ENCODE data around the gene ATXN7L1.
A peak's percentile ranks its signal among the peaks of the same experiment; 100 is the strongest.

The ATXN7L1 gene

DNA sequence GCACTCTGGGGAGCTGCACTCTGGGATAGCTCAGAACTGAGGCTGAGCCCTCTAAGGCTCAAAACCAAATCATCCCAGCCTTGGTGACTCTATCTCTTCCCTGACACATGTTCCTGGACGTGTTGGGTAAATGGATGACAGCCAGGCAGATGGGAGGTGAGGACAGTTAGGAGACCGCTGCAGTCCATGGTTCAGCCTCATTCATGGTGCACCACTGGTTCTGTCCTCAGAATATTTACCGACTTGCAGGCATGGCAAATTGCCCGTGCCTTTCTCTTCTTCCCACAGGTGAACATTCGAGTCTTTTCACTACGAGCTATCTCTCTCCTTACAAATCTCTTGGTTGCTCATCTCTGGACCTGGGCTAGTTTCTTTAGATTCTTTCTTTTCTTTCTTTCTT, 214.8 kb downstream of the ATXN7L1 start:
- DNase-seq: no peak

DNA sequence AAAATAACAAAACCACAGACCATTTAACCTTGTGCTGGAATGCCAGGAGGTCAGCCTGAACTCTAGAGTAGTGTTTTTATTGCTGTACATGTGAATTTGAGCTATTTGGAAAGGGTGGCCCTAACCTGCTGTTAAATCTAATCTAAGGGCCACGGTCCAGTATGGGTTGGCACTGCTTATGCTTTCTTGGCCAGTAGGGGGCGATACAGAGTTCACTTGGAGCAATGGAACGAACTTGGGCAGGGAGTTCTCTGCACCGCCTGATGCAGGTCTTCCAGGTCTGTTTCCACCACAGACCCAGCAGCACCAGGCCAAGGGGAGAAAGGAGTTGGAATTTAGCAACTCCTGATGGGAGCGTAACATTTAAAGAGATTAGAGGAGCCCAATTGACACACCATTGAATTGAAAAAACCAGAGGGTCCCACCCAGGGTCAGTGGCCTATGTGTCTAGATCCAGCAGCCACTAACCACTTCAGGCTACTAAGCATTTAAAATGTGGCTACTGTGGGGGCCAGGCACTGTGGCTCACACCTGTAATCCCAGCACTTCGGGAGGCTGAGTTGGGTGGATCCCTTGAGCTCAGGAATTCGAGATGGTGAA, 219.4 kb downstream of the ATXN7L1 start:
- no peak for DNase-seq

DNA sequence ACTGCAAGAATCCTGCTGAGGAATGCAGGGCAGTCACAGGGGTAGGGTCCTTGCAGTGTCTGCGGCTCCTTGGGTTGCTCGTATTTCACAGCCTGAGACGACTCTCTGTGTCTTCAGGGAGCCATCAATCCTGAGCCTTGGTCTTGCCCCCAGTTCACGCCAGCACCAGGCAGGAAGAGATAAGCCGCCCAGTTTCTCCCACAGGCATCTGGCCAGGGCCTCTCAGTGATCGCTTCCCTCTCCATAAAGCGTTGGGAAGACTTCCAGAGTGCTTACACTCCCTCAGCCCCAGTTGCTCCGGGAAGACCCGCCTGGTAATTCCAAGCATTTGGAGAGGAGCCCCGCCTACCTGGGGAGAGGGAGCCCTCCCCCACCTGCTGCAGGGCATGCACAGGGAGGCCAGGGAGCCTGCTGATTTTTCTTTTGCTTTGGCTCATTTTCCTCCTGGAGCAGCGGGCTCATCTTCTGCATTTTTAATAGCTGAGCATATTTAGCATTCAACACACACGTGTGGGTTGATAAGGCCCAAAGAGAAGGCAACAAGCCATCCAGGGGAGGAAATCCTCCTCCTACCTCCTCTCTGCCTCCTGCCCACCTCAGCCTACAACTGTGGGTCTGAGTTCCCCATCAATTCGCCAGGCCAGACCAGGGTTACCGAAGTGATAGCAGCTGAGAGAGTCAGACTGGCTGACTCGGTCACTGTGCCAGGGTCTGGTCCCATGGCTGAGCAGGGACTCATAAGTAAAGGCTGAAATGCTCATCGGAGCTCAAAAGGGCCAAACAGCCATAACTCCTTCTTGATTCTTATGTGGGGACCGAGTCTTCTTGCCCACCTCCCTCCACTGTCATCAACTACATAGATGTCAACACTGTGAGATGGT, 220.7 kb downstream of the ATXN7L1 start:
- no peak for DNase-seq

DNA sequence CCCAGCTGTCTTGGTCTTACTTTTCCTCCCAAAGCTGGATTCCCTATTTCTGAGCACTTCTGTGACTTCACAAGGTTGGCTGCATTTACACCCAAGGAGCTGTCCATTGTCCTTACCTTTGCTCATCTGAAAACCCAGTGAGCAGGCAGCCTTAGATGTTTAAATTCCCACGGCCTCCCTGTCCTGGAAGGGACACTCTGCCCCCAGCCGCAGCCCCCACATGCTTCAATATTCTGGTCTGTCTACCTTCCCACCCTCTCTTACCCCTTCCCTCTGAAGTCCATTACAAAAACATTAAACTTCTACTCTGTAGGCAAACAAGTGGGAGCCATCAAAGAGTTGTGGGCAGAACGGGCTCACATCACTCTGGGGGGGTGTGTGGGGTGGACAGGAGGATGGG, 221.3 kb downstream of the ATXN7L1 start:
- no peak for DNase-seq

DNA sequence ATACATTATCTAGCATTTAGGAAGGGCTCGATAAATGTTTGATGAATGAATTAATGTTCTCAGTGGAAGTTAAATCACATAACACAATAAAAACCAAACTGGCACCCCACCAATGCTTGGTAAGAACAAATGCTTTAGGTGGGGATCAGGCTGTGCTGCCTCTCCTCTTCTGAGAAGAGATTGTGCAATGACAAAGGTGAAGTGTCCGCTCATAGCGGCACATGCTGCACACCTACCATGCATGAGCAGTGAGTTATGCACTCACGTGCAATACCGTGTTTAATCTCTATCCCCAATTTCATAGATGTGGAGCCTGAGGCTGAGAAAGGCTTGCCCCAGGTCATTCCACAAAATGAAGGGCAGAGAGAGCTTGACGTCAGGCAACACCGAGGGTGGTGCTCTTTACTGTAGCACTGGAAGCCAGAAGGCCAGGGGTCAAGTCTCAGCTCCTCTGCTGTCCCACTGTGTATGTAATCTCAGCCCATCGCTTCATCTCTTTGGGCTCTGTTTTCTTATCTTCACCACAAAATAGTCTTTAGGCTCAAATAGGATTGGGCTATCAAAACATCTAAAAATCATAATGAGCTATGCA, 222.2 kb downstream of the ATXN7L1 start:
- no peak for DNase-seq

DNA sequence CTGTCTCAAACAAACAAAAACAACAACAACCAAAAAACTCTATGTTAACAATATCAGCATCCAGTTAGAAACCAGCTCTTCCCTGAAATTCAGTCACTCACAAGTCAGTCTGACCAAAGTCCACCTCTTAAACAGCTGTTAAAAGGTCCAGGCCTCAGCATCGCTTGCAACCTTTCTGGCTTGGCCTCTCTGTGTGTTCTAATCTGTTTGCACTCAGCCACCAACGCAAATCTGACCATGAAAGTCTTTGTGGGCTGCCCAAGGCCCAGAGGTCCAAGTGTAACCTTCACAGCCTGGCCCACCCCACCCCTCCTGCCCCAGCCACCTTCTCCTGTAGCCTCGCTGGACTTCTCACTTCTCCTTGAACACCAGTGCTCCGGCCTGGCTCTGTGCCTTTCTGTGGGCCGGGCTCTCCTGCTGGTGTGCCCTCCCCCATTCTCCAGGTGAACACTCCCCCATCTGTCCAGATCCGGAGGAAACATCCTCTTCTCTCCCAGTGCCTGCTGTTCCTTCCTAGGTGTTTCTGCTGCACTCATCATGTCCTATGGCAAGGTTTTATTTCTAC, 222.9 kb downstream of the ATXN7L1 start:
- no peak for DNase-seq

DNA sequence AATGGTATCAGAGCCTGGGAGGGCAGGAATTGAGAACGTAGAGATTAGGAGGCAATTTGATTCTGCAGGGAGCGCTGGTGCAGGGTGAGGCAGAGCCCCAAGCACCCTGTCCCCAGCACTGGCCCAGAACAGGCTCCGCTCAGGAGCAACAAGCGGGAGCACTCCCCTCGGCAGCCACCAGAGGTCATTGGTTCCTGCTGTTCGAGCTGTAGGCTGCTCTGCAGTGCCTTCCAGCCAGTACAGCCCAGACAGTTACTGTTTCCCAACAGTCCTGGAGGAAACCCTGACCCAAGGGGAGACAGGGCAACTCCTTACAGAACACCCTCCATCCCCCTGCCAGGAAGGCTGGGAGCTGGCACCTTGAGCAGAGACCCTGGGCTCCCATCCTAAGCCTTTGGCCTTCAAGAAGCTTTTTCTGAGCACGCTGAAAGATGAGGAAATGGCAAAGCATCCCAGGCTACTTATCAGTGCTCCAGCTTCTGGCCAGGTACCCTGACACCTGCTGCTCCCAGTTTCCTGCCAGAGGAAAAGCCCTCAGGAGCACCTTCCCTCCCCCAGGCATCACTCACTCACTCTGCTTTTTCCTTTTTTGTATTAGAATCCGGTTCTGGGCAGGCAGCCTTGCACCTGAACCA, 223.9 kb downstream of the ATXN7L1 start:
- DNase-seq: peak; percentile 42

DNA sequence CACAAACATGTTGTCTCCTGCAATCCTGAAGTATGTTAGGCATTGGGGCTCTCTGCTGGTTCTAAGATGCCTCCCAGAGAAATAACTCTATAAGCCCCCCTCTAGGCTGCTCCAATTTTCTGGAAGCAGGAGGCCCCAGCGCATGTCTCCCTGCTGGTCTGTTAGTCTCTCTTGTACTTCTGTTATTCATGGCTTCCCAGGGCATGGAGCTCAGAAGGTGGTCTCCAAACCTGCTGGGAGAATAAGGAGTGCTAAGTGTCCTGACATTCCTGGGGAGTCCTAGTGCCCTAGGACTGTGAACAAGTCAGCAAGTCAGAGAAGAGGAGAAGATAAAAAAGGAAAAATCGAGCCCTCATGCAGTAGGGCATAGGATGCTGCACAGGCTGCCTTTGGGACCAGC, 224.6 kb downstream of the ATXN7L1 start:
- DNase-seq: no peak

DNA sequence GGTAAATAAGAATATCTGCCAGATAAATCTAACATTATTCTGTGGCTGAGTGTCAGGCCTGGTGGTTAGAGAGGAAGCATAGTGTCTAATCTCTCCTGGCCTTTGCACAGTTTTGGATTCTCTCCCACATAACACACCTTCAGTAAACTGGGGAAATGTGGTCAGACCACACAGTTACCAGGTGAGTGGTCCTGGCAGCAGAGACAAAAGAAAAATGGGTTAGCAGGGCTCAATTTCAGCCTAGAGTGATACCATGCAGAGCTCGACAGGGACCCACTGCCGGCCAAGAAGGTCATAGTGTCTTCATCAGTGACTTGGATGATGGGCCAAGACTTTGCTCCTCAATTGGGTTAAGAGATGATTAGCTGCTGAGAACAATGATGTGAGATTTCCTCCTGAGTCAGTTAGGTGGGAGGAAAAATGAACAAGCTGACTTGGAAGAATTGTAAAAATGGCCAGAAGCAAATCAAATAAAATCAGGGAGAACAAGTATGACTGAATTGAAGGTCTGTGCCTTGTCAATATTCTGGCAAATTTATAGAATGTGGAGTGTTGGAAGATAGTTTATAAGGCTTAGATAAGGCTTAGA, 225.9 kb downstream of the ATXN7L1 start:
- no peak for DNase-seq

DNA sequence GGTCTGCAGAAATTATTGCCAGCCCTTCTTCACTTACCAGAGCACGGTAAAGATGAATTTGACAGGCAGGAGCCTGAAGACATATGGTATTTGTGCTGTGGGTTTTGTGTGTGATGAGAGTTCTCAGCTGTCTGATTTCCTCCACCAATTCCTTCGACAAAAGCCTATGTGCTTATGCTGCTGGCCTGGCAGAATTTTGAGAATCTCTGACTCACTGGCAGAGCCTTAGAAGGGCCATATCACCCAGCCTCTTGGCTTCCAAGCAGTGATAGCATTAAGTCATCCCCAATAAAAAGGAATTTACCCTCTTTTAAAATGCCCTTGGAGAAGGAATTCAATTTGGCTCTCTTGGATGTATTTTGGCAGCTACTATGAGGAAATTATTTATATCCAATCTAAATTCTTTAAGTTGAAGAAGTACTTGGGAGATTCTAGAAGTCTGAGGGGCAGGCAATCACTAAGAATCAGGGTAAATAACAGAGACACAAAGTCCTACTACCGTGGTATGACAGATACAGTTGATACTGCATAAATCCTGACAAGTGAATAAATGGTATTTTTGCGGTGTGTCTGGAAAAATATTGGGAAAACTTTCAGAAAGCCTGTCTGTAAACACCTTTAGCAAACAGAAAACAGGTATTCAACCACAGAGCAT, 226.5 kb downstream of the ATXN7L1 start:
- DNase-seq: no peak

DNA sequence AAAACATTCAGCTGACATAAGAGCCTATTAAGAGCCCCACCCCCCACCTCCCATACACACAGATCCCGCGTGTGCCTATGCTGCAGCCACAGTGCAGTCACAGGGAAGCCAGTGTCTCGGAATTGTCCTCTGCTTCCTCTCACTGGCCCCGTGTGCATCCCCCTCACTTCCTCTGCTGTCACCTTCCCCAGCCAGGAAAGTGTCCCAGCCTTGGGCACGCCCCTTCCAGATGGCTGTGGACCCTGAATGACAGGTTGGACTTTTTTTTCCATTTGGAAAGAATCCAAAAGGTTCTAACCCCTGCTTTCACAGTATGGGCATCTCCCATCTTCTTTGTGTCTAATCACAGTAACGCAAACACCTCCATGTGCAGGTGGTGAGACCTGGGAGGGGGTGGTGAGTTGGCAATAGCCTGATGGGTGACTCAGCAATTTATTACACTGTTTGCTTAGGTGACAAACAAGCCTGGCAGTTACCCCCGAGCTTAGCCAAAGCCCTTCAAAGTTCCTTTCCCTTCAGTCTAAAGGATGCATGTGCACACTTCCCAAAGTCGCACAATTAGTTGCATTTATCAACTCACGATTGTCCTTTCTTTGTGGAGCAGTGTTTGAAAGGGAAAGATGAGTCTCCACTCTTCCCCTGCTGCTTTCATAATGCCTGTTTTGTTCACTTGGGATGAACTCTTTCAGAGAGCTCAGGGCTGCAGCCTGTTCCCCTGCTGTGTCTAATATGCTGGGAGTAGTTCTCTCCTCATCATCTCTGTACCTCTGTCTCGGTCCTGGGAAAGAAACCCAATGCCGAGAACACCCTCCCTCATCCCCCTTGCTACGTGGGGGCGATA, 227.6 kb downstream of the ATXN7L1 start:
- DNase-seq: peak; percentile 79

DNA sequence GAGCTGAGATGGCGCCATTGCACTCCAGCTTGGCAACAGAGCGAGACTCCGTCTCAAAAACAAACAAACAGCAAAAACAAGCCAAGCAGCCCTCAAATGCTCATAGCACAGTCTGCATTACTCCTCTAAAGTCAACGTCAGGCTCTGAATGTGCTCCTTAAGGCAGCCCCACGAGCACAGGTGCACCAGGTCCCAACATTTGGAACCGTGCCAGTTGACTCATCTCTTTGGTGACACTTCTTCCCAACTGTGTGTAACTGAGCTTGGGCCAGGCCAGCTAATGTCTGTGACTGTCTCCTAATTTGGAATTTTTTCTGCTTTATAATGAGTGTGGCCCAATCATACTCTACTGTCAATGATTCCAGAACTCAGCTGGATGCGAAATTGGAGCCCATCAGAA, 228.8 kb downstream of the ATXN7L1 start:
- peak; percentile 21 for DNase-seq

DNA sequence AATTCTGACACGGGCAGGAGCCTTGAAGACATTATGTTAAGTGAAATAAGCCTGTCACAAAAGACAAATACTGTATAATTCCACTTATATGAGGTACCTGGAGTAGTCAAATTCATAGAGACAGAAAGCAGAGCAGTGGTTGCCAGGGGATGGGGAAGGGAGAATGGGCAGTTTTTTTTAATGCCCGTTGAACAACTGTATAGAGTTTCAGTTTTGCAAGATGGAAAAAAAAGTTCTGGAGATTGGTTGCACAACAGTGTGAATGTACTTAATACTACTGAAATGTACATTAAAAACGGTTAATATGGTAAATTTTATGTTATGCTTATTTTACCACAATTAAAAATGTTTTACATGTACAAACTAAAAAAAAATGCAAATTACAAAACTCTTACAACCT, 231.5 kb downstream of the ATXN7L1 start:
- no peak for DNase-seq

DNA sequence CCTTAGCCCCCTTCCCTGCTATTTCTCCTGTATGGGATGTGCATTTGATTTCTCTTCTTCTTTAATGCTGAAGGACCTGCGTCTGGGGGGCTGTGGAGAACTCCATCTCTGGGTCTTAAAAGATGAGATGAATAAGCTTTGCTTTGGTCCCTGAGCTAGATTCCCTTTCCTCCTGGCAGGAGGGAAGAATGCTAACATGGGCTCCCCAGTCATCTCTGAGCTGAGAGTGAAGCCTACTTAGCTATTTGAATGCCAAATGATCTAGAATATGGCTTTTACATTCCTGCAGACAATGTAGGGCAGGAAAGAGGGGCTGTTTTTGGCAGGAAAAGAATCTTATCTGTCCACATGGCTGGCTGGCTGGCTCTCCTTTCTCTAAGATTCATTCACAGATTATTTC, 232.5 kb downstream of the ATXN7L1 start:
- no peak for DNase-seq

DNA sequence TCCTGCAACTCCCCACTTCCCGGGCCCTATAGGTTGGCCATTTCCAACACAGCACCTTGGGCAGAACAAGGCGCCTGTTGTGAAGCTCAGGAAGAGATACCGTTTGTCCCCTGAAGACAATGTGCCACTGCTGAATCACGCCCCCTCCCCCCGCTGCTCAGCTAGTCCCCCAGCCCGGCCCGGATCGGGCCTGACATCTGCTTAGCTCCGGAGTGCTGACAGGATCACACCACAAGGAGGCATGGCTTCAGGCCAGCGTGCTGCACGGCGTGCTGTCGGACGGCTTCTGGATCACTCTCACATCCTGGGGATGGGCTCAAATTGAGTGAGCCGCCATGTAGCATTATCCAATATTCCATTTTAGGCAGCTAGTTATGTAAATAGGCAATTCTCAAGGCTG, 233.0 kb downstream of the ATXN7L1 start:
- DNase-seq: no peak

DNA sequence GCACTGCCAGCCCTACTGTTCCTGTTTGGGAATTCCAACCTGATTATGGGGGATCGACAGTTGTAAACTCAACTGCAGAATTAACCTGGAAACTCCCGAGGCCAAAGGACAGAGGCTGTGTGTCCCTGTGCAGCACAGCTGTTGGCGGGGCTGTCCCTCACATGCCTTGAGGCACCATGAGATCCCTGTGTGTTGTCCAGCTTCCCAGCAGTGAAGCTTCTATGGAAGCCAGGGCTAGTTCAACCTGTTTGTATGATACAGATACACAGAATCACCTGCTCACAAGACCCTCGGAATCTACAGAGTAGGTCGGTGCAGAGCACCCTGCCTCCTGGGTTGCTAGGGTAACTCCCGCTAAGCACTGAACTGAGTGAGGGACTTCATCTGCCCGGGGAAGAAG, 234.1 kb downstream of the ATXN7L1 start:
- DNase-seq: no peak

DNA sequence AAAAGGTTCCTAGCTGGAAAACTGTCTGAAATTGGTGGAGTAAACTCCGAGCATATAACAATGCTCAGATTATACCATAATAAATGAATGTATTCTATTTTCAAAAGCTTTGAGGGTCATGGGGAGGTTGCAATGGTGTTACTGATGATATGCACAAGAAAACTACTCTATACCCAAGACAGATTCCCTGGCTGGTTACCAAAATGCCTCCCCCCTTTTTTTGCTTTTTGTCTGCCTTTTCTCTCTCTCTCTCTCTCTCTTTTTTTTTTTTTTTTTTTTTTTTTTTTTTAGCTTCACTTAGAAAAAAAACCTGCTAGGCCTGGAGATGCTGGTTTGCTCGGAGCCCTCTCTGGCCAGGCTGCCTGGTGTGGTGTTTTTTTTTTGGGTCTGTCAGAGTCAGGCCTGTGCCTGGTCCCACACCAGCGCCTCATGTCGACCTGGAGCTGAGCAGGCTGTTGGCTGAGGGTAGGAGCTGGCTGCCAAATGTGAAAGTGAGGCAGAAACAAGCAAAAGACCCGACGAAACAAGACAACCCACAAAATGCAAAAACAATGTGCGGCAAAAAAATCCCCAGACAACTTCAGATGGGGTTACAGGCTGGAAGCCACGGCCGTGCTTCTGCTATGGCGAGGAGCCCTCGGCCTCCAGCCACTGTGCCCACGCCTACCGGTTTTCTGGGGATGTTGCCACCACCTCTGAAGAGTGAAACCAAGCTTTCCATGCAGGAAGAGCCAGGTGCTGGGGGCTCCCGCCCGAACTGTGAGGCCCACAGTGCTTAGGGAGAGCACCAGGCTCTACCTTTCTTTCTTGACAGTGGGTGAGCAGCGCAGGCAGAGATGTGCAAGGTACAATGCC, 235.2 kb downstream of the ATXN7L1 start:
- DNase-seq: no peak

DNA sequence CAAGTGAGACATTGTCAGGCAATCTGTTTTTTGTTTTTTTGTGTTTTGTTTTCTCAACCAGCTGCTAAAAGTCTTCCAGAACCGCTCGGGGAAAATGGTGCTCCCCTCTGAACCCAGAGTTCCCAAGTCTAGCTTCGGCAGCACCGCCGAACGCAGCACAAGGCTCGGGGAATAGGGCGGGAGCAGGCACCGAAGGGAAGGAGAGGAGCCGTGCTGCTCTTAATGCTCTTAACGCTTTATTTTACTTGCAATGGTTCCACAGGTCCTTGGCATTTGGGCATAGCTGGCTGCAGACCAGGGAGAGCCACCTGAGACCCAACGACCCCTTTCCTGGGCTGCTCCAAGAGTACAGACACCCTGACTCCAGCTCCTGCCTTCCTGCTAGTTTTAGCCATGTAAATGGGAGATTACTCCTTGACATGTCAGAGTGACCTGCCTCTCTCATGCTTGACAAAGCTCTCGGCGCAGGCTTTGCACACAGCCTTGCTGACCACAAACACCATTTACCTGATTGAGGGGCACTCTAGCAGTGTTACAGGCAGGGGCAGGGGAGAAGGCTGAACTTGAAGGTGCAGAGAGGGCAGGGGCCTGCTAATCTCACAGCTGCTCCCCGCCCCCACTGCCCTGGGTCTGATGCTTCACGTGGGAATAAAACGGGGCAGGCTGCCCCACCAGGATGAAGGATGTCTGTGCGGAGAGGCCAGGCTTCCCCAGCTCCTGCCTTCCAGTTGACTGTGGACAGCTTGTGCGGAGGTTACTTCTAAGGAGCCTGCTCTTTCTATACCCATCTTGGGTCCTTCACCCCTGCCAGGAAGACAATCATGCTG, 236.5 kb downstream of the ATXN7L1 start:
- no peak for DNase-seq

DNA sequence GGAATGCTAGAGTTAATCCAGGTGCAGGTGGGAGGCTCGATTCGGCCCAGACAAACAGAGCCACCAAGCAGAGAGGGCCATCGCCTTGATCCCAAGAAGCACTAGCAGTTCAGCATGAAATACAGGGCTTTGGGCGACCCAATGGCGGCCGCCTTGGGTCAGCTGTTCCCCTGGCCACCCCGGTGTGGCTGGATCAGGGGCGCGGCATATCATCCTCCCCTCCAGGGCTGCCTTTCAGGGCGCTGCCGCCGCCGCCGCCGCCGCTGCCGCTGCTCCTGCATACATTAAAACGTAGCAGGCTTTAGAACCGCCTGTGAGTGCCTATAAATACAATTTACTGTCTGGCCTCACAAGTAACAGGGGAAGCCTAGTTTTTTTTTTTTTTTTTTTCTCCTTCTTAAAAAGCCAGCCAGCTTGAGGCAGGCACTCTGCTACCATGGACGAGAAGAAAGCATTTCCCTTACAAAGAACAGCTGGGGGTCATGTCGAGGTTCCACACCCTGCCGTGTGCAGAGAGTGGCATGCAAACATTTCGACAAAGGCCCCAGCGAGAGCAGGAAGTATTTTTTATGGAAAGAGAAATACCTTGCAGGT, 237.4 kb downstream of the ATXN7L1 start:
- peak; percentile 86 for DNase-seq

All from DMS153 (cell line).